SU-DHL-6 (cell line): Measurements from ENCODE around the gene HHLA2.
"Not testable (repeated sequence)": the region's sequence is repeated elsewhere in the genome, so short reads cannot be mapped to it uniquely, and the experiment has no call there.

Experiments used
- EZH2phosphoT487 ChIP-seq: fragments of 200-600 bp; sonication (generic), shearing (Covaris generic); conservative IDR thresholded peaks from 2 replicates; pipeline ENCODE4 v1.6.1; 2018; ENCODE audit warnings: mild to moderate bottlenecking, antibody characterized with exemption, low read length, moderate library complexity, mixed read lengths
- TF ChIP-seq, protein P1 (sequence below): fragments of 200-600 bp; sonication (generic); IDR thresholded peaks from one replicate; pipeline ENCODE4 v1.5.1; 2017; ENCODE audit warnings: antibody characterized with exemption, mild to moderate bottlenecking, low read length, moderate library complexity; ENCODE audit not compliant: insufficient read depth, poor library complexity, severe bottlenecking

DNA sequence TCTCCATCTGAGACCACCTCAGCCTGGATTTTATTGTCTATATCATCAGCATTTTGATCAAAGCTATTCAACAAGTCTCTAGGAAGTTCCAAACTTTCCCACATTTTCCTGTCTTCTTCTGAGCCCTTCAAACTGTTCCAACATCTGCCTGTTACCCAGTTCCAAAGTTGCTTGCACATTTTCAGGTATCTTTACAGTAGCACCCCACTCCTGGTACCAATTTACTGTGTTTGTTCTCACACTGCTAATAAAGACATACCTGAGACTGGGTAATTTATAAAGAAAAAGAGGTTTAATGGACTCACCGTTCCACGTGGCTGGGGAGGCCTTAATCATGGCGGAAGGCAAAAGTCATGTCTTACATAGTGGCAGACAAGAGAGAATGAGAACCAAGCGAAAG is 17.3 kb upstream of the HHLA2 start:
- TF ChIP-seq, protein P1, sequence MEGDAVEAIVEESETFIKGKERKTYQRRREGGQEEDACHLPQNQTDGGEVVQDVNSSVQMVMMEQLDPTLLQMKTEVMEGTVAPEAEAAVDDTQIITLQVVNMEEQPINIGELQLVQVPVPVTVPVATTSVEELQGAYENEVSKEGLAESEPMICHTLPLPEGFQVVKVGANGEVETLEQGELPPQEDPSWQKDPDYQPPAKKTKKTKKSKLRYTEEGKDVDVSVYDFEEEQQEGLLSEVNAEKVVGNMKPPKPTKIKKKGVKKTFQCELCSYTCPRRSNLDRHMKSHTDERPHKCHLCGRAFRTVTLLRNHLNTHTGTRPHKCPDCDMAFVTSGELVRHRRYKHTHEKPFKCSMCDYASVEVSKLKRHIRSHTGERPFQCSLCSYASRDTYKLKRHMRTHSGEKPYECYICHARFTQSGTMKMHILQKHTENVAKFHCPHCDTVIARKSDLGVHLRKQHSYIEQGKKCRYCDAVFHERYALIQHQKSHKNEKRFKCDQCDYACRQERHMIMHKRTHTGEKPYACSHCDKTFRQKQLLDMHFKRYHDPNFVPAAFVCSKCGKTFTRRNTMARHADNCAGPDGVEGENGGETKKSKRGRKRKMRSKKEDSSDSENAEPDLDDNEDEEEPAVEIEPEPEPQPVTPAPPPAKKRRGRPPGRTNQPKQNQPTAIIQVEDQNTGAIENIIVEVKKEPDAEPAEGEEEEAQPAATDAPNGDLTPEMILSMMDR = not testable (repeated sequence)
- TF ChIP-seq EZH2phosphoT487 = not testable (repeated sequence)
